ENCODE measurements around the gene ZNF438. TPM values are rescaled to one million over a fixed set of nuclear protein-coding genes. Genes with fewer than 3 reads are reported as not detected.

ZNF438 gene
- total RNA-seq, 2 donors from 2014 or later: 2.6 to 3.0 TPM

DNA sequence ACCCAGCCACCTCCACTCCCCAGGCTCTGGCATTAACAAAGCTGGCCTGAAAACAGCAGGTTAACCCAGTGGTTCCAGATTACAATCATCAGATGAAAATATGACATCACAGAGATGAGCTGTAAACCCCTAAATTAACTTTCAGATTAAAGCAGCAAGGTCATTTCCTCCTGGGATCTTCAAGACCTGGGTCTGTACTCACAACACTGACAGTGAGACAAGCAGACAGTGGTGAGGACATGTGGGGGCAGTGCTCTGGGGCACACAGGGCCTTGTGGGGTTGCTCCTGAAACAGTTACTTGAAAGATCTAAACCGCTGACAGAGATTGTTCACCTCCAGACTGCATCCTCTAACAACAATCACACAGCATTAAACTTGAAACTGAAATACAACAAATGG is 134.1 kb downstream of the ZNF438 start:
- TF ChIP-seq, protein P1, sequence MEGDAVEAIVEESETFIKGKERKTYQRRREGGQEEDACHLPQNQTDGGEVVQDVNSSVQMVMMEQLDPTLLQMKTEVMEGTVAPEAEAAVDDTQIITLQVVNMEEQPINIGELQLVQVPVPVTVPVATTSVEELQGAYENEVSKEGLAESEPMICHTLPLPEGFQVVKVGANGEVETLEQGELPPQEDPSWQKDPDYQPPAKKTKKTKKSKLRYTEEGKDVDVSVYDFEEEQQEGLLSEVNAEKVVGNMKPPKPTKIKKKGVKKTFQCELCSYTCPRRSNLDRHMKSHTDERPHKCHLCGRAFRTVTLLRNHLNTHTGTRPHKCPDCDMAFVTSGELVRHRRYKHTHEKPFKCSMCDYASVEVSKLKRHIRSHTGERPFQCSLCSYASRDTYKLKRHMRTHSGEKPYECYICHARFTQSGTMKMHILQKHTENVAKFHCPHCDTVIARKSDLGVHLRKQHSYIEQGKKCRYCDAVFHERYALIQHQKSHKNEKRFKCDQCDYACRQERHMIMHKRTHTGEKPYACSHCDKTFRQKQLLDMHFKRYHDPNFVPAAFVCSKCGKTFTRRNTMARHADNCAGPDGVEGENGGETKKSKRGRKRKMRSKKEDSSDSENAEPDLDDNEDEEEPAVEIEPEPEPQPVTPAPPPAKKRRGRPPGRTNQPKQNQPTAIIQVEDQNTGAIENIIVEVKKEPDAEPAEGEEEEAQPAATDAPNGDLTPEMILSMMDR (conservative IDR thresholded peaks at IDR 0.05): no peak
- Mint-ChIP-seq H3K9me3 (peaks cover 13% of the 10 kb centered on the region), H3K27me3 (ENCODE audit: insufficient read depth) (no peaks in the 10 kb centered on the region), H3K27ac (no peak overlapping the region), H3K36me3 (ENCODE audit: low read depth) (peaks cover 11% of the 10 kb centered on the region), H3K4me1 (no peaks in the 10 kb centered on the region), H3K4me3 (no peak overlapping the region)
- H3K4me1 ChIP-seq (ENCODE audit: control insufficient read depth, insufficient read depth, low read length): no peaks in the 10 kb centered on the region
- H3K9me3 ChIP-seq (ENCODE audit: control insufficient read depth, low read length): peaks cover 9% of the 10 kb centered on the region
- no peak overlapping the region for H3K9ac ChIP-seq (ENCODE audit: extremely low read depth, low read length, poor library complexity, severe bottlenecking)
- DNase-seq: no peak
- H3K27ac ChIP-seq (ENCODE audit: low read depth, low read length): no peak overlapping the region
- H3K27me3 ChIP-seq (ENCODE audit: control insufficient read depth, insufficient read depth, low read length, poor library complexity, severe bottlenecking): no peaks in the 10 kb centered on the region
- H3K36me3 ChIP-seq (ENCODE audit: control insufficient read depth, insufficient read depth, low read length): no peaks in the 10 kb centered on the region
- no peak overlapping the region for H3K4me3 ChIP-seq (ENCODE audit: low read length)
- WGBS, 2 experiments (ENCODE audit: insufficient coverage in 1 of 2, insufficient read length in 1 of 2): 95% methylated on average over 1 of the region's 1 CpG; no CpG with 5 or more reads in 1 of the 2 experiments

DNA sequence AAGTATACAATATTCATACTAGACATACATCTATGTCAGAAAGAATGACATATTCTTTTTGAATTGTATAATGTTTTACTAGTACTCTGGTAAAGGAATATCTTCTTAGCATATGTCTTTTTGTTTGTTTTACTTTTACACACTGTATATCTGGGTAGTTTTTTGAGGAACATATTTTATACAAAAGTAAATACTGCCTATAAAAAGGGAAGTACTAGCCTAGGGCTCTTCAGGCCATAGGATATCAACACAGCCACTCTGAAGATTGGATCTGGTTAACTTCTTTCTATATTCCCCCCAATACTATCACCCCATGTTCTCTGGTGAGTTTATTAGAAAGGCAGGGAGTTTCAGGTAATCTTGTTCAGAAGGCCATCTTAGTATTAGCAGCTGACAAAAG is 134.6 kb downstream of the ZNF438 start:
- TF ChIP-seq, protein P1 (conservative IDR thresholded peaks at IDR 0.05): no peak
- Histone ChIP-seq H3K4me3 (ENCODE audit: low read length) (no peak overlapping the region), H3K9ac (ENCODE audit: extremely low read depth, low read length, poor library complexity, severe bottlenecking) (no peak overlapping the region), H3K4me1 (ENCODE audit: control insufficient read depth, insufficient read depth, low read length) (no peaks in the 10 kb centered on the region), H3K27ac (ENCODE audit: low read depth, low read length) (no peak overlapping the region), H3K36me3 (ENCODE audit: control insufficient read depth, insufficient read depth, low read length) (no peaks in the 10 kb centered on the region), H3K9me3 (ENCODE audit: control insufficient read depth, low read length) (peaks cover 9% of the 10 kb centered on the region), H3K27me3 (ENCODE audit: control insufficient read depth, insufficient read depth, low read length, poor library complexity, severe bottlenecking) (no peaks in the 10 kb centered on the region)
- no peak overlapping the region for H3K27ac Mint-ChIP-seq
- no peaks in the 10 kb centered on the region for H3K27me3 Mint-ChIP-seq (ENCODE audit: insufficient read depth)
- no peak for DNase-seq
- no peaks in the 10 kb centered on the region for H3K4me1 Mint-ChIP-seq
- peaks cover 7% of the 10 kb centered on the region for H3K36me3 Mint-ChIP-seq (ENCODE audit: low read depth)
- peaks cover 10% of the 10 kb centered on the region for H3K9me3 Mint-ChIP-seq
- H3K4me3 Mint-ChIP-seq: no peak overlapping the region

DNA sequence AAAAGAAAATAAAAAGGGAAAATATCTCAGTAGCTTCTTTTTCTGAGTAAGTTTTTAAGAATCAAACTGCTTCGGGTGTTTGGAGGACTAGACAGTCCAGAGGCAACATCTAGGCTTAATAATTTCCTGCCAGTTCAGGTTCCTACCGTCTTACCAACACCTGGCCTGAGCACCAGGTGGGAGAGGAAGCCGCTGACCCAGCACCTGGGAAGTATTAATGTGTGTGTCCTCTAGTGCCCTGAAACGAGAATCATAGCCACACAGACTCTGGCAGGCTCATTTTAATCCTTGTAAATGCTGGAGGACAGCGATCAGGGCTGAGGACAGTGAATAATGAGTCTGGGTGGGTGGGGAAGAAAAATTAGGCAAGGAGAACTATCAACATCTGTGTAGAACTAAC is 137.4 kb downstream of the ZNF438 start:
- 88 to 91% methylated on average over 4 to 5 of the region's 5 CpGs for WGBS, 2 experiments (ENCODE audit: insufficient coverage in 1 of 2, insufficient read length in 1 of 2)
- no peak overlapping the region for H3K9ac ChIP-seq (ENCODE audit: extremely low read depth, low read length, poor library complexity, severe bottlenecking)
- H3K4me1 ChIP-seq (ENCODE audit: control insufficient read depth, insufficient read depth, low read length): no peaks in the 10 kb centered on the region
- no peaks in the 10 kb centered on the region for H3K27me3 ChIP-seq (ENCODE audit: control insufficient read depth, insufficient read depth, low read length, poor library complexity, severe bottlenecking)
- Mint-ChIP-seq H3K36me3 (ENCODE audit: low read depth) (peaks cover 2% of the 10 kb centered on the region), H3K27ac (no peak overlapping the region), H3K9me3 (peaks cover 6% of the 10 kb centered on the region), H3K27me3 (ENCODE audit: insufficient read depth) (no peaks in the 10 kb centered on the region), H3K4me3 (no peak overlapping the region), H3K4me1 (no peaks in the 10 kb centered on the region)
- H3K27ac ChIP-seq (ENCODE audit: low read depth, low read length): no peak overlapping the region
- no peak for DNase-seq
- TF ChIP-seq, protein P1 (conservative IDR thresholded peaks at IDR 0.05): no peak
- no peak overlapping the region for H3K4me3 ChIP-seq (ENCODE audit: low read length)
- H3K36me3 ChIP-seq (ENCODE audit: control insufficient read depth, insufficient read depth, low read length): no peaks in the 10 kb centered on the region
- H3K9me3 ChIP-seq (ENCODE audit: control insufficient read depth, low read length): peaks cover 9% of the 10 kb centered on the region
